DMS53 treated with DMSO at 0.1 percent for 48 hours (cell line): ENCODE results near the gene NTNG1.

Experiments
- DNase-seq: peaks from one replicate; lab custom pipeline; 2025; ENCODE audit not compliant: unreplicated experiment; lab: John Stamatoyannopoulos, UW

The NTNG1 gene

DNA sequence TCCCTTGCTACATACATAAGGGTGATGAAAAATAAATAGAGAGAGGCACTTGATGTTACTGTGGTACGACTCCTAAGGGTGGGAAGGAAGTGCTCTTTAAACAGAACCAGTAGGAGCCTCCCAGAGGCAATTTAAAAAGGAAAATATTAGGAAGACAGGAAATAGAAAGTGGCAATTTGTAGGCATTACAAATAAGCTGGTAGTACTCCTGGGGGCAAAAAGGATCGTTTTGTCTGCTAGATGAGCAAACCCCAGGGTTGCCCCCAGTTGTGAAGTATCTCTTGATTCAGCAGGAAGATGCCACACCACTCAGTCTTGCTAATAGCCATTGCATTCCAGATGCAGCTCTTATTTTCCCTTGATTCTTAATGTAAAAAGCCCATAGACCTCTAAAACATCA lies 303.0 kb downstream of the NTNG1 start:
- no peak for DNase-seq

DNA sequence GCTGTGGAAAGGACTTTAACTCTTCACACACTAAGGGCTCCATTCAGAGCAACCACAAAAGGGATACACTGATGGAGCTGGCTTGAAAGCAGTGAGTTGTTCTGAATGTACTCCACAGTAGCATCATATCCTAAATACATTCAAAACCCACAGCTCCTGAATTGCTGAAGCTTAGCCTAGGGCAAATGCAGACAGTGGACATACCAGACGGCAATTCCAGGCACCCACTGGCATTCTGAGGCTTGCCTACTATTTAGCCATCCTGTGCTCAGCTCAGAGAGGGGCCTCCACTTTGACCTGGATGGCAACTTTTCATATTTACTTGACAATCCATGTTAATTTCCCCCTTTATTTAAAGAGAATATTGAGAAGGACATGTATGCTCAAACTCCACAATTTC lies 303.5 kb downstream of the NTNG1 start:
- no peak for DNase-seq

GRCh38 chr1:107449326-107449725 lies 308.5 kb downstream of the NTNG1 start:
- no peak for DNase-seq

DNA sequence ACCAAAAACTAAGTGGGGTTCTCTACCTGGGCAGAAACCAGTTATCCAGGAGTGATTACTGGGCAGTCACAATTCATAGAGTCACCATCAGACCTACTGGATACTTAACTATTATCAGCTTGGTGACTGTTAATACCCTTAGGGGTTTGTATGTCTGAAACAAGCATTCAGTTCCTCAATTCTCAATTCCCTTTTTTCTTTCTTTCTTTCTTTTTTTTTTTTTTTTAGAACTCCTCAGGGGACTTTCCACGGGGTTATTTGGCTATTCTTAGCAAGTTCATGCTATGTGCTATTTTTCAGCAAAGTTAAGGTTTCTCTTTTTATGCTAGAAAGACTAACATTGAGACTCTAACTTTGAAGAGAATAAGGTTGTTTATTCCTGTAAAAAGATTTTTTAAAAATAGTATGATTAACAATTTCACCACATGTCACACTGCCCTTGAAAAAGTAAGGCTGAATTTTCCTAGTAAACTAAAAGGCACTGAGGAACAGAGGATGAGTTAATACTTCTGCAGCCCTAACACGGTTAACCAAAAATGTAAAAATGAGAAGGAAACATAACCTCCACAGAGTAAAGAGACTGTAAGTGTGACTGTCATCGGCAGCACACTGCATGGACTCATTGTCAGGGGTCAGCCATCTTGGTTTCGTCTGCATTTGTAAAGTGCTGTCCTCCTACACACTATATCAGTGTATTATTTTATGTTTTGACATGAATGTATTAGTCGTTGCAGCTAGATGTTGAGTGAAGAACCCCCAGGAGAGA lies 310.2 kb downstream of the NTNG1 start:
- DNase-seq, result no peak

GRCh38 chr1:107451715-107452114 lies 310.9 kb downstream of the NTNG1 start:
- no peak for DNase-seq

DNA sequence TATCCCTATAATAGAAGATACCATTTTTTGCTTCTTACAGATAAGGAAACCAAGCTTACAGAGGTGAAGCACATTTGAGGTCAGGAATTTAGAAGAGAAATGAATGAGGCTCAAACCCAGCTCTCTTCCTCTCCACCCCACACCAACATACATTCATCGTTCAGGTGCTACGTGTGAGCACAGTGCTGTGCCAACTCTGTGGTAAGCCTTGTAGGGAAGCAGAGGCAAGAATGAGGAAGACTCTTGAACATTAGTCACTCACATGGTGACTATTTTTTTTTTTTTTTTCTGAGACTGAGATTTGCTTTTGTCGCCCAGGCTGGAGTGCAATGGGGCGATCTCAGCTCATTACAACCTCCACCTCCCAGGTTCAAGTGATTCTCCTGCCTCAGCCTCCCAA lies 314.0 kb downstream of the NTNG1 start:
- DNase-seq, result no peak

DNA sequence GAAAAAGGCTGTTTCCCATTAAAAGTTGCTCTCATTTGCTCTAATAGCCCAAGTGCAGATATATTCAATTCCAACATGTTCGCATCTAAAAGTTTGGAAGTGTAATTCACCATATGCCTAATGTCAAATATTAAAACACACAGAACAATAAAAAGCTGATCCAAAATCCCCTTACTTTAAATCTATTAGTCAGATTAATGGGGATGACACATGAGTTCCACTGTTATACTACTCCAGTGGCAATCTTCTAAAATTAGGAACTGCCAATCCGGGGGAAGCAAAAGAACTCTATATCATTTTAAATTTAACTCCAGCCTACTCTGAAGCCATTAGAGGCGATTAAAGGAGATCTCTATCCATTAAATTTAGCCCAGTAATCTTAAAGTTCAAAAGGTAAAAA lies 317.1 kb downstream of the NTNG1 start:
- DNase-seq, result no peak

DNA sequence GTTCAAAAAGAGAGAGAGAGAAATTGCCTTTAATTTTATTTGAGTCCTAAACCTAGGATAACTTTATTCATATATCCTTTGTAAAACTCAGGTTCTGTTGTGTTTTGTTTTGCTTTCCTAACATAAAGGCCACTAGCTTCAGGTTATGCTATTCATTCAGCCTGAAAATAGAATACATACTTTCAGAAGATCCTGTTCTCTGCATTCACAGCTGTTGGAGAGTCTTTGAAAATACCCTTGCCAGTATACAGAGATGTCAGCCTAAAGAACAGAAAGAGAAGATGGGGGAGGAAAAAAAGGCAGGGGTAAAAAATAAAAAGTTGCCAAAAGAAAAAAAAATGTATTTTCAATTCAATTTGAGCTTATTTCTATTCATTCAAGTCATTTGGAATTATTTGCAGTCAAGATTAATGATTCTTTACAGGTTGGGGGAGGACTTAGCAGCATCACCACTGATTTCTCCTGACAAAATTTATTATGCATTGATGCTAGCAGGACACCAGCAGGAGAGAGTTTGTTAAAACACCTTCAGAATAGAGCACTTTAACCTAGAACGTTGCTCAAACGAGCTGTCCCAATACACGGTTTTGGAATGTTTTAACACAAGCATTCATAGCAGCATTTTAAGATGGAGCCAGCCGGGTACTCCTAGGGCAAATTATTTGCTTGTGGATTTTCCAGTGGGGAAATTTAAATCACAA lies 318.5 kb downstream of the NTNG1 start:
- DNase-seq, result no peak

DNA sequence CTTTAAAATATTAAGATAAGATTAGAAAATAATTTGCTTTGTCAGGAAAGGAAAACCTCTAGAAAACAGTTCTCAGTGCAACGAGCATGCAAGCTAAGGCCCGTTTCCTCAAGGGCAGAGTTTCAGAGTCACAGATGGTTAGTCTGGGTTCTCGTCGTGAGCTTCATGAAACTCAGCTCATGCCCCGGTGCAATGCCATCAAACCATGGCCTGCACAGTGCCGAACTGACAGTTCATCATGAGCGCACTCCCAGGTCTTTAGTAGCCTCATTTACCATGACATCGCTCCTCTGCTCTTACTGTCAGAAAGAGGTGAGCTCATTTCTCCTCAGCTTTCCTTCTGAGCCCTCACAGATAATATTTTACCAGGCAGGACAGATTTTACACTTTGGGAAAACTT lies 319.2 kb downstream of the NTNG1 start:
- DNase-seq, result no peak

DNA sequence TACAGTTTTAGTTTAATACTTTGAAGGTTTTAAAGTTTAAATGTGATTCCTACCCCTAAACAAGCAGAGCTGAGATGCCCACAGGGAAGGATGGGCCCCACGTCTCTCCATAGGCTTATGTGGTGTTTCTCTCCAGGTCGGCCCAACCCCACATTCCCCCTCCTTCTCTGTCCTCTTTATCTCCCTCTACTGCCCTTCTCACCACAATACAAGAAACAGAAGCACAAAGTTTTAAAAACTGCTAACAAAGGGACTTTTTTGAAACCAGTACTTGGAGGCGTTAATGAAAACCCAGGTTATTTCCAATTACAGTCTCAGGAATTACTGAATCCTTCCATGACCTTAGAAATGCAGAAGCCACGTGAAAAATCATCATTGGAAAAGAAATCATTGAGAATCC lies 324.0 kb downstream of the NTNG1 start:
- no peak for DNase-seq

- DNase-seq, result peak; percentile 6
Observed at GRCh38 chr1:107467286-107467685, 326.4 kb downstream of the NTNG1 start.

- no peak for DNase-seq
Observed at GRCh38 chr1:107467811-107468210, 327.0 kb downstream of the NTNG1 start.

- DNase-seq, result no peak
Observed at GRCh38 chr1:107473065-107473464, 332.2 kb downstream of the NTNG1 start.

GRCh38 chr1:107474877-107475612 lies 334.2 kb downstream of the NTNG1 start:
- no peak for DNase-seq

- no peak for DNase-seq
Observed at GRCh38 chr1:107477233-107477632, 336.4 kb downstream of the NTNG1 start.

DNA sequence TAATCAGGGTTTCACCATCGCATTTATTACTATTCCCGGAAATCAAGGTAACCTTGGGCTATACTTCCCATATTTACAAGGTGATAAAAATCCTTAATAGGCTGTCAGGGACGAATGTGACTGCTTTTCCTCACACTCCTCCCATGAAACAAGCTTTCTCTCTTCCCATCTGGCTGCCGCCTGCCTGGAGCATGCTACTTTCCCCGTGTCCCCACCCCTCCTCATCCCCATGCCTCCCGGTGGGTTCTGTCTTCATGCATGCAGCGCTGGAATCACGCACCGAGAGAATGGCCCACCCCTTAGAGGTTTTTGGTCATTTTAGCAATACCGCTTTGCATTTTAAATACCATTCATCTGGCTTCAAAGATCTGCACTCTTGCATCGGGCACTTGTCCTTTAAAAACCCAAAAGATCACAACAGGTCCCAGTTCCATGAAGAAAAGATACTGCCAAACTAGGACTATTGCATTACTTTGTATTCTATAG lies 339.1 kb downstream of the NTNG1 start:
- DNase-seq, result no peak

DNA sequence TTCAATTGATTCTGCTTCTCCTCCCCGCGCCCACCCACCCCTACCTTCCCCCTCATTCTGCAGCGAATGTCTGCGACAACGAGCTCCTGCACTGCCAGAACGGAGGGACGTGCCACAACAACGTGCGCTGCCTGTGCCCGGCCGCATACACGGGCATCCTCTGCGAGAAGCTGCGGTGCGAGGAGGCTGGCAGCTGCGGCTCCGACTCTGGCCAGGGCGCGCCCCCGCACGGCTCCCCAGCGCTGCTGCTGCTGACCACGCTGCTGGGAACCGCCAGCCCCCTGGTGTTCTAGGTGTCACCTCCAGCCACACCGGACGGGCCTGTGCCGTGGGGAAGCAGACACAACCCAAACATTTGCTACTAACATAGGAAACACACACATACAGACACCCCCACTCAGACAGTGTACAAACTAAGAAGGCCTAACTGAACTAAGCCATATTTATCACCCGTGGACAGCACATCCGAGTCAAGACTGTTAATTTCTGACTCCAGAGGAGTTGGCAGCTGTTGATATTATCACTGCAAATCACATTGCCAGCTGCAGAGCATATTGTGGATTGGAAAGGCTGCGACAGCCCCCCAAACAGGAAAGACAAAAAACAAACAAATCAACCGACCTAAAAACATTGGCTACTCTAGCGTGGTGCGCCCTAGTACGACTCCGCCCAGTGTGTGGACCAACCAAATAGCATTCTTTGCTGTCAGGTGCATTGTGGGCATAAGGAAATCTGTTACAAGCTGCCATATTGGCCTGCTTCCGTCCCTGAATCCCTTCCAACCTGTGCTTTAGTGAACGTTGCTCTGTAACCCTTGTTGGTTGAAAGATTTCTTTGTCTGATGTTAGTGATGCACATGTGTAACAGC lies 339.9 kb downstream of the NTNG1 start:
- DNase-seq, result peak; percentile 15

GRCh38 chr1:107481756-107482384 lies 341.0 kb downstream of the NTNG1 start:
- DNase-seq, result no peak

DNA sequence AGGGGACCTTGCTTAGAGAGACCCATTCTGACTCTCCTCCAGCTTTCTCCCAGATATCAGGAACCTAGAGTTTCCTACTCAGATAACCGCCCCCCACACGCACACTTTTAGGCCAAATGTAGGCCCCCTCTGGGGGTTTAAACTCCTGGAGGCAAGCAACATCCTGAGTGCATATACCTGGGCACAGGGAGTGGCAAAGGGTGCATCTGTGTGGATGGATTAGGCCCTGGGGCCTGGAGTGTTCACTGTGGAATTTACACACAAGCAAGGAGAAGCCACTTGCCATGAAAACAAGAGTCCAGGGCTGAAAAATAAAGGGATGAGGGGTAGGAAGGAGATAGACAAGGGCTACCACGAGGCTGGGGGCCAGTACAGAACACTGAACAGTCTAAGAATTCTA lies 343.1 kb downstream of the NTNG1 start:
- no peak for DNase-seq

DNA sequence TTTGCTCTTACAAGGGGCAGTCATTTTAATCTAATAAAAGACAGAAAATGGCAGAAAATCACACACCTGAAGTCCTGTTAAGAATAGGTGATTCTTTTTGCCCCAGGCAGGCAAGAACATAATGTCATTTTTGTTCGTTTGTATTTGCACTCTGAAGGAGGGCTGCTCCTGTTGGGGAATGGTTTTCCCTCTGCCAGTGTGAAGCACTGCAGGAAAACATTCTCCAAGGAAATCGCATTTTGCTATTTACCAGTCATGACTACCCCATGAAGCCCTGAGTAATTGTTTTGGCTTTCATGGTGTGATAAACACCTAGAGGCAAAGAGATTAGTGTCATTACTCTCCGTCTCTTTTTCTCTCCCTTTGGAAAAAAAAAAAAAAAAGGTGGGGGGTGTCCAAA lies 345.5 kb downstream of the NTNG1 start:
- DNase-seq, result no peak
